ENCODE data around the gene THOC6. TPM values are rescaled to one million over a fixed set of nuclear protein-coding genes. Genes with fewer than 3 reads are reported as not detected.

Gene THOC6
- total RNA-seq, 1 donor from 2014 or later: 11.3 TPM

DNA sequence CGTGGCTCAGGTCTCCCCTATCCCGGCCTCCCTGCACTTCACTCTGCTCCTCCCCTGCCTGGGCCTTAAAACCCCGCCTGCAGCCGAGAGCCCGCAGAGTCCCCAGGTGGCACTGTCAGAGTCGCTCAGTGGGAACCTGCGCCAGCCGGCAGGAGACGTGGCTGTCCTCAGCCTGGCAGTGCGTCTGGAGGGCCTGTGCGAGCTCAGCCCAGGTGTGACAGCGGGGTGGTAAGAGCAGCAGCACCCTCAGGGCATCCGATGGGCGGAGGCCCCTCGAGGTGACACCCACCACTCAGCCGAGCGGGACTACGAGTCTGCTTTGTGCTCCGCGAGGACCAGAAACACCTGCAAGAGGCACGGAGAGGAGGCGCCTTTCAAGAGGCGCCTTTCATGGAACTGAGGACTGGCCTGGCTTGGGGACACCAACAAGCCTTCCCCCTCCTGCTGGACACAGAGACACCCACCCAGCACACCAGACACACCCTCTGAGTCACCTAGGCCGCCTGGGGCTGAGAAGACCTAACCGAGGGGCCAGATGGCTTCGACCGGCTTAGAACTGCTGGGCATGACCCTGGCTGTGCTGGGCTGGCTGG is 10.9 kb upstream of the THOC6 start, which contains the start of gene CLDN9:
Gene CLDN9, plus strand, starts transcription at position 96 of the 593 bp plus-strand sequence. Its CDS starts 440 bp downstream, at position 536.
- ATAC-seq (peak; percentile 8), DNase-seq (no peak)
- intact Hi-C loops (cut with micrococcal nuclease): no loop called here

DNA sequence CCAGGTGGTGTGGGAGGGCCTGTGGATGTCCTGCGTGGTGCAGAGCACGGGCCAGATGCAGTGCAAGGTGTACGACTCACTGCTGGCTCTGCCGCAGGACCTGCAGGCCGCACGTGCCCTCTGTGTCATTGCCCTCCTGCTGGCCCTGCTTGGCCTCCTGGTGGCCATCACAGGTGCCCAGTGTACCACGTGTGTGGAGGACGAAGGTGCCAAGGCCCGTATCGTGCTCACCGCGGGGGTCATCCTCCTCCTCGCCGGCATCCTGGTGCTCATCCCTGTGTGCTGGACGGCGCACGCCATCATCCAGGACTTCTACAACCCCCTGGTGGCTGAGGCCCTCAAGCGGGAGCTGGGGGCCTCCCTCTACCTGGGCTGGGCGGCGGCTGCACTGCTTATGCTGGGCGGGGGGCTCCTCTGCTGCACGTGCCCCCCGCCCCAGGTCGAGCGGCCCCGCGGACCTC is 10.3 kb upstream of the THOC6 start:
- intact Hi-C loops (cut with micrococcal nuclease): no loop called here
- ATAC-seq: no peak
- DNase-seq: no peak

DNA sequence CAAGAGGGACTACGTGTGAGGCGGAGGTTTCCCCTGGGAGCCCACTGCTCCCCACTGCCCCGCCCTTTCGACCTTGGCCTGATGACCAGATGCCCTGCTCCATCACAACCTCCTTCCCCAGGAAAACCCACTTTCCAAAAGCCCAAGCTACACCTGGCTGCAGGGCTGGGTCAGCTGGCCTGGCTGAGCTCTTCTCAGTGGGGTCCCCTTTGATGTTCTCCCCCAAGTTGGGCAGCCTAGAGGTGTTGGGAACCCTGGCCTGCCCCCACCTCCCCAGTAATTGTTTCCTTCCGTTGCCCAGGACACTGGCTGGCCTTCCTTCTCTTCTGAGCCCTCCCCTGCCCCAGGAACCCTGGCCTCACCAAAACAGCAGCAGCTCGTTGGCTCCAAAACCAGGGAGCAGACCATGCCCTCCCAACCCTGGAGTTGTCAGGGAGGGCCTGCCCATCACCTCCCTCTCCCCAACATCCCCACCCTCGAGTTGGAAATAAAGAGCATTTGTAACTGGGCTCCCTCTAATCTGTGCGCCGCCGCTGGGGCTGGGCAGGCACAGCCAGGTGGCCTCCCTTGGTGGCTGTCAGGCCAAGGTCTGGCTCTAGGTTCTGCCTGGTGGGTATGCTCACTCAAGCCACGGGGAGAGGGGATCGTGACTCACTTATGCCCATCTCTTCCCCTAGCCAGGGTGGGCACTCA is 9.7 kb upstream of the THOC6 start:
- intact Hi-C loops (cut with micrococcal nuclease): no loop called here
- DNase-seq: no peak
- ATAC-seq: no peak

DNA sequence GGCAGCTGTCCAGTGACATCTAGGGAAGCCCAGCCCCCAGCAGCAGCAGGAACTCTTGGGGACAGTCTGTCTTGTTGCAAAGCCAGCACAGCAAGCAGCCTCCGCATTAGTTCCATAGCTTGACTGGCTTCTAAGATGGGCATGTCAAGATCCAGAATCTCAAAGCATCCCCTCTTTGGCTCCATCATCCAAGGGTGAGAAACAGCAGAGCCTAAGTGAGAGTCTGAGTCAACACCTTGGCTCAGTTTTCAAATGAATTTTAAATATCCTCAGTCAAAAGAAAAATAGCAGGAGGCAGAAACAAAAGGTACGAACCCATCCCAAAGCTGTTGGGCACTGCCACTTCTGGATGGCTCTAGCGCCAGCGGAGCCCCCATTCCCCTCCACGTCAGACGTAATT is 8.9 kb upstream of the THOC6 start:
- ATAC-seq (no peak), DNase-seq (no peak)
- intact Hi-C loops (cut with micrococcal nuclease): no loop called here

DNA sequence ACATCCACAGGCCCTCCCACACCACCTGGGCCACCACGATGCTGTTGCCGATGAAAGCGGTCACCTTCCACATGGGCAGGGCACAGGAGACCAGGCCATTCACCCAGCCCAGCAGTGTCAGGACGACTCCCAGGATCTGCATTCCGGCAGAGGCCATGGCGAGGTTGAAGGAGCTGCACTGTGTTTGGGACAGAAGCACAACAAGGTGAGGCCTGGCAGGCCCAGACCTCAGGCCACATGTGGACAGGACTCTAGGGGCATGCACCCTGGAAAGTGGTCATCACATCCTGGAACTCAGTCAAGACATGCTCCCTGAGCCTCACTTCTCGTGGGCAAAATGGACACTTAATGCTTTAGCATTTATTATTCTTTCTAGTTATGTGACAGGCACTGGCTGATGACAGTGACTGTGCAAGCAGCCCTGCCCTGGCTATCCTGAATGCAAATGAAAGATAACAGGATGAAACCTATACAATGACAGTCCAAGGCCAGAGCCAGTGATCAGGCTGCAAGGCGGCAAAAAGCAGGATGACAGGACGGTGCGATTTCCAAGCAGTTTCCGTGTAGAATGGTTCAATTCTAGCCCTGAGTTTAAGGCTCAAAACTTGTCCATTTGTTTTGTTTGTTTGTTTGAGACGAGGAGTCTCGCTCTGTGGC is 7.8 kb upstream of the THOC6 start:
- ATAC-seq: no peak
- no peak for DNase-seq
- intact Hi-C loops (cut with micrococcal nuclease): no loop called here

DNA sequence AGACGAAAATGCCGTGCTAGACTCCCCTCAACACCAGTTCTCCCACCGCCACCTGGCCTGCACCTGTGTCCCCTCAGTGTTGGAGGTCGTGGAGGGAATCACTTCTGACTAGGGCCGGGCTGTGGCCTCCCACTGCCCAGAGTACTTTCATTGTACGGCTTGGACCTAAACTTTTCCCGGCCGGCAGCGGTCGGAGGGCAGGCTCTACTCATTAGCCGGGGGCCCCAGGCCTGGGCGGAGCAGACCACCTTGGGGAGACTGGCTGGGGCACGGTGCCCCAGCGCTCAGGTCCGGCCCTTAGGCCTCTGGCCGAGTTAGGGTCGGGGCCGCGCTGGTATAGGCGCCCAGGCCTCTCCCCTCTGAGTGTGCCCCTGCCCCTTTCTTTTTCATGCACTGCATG is 6.5 kb upstream of the THOC6 start:
- ATAC-seq (no peak), DNase-seq (no peak)
- intact Hi-C loops (cut with micrococcal nuclease): no loop called here

DNA sequence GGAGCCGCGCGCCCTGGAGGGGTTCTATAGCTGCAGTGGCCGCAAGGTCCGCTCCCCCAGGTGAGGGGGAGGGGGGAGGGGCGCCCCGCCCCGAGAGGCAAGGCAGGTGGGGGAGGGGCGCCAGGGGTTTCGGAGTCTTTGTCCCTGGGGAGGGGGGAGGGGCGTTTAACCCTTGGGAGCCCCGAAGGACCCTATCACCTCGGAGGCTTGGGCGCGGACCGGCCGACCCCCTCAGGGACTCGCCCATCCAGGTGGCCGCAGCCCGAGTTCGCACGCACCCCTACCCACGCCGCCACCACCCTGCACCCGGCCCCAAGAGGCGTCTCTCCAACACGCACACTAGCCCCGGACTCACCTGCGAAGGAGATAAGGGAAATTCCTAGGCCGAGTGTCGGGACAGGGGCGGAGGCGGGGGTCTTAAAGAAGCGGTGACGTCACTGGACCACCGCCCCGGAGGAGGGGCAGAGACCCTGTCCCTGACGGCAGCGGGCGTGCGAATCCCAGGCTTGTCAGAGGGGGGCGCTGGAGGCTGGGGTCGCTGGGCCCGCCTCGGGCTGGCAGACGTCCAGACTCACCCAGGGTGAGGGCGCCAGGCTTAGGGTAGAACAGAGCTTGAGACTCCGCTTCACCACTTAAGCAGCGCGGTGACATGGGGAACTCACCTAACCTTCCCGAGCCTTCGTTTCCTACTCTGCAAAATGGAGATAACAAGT is 5.9 kb upstream of the THOC6 start, which contains the start of gene CLDN6:
Gene CLDN6, minus strand, starts transcription at position 390 of the 713 bp plus-strand sequence. CDS start 2,162 bp downstream, outside the sequence.
- intact Hi-C loops (cut with micrococcal nuclease): no loop called here
- DNase-seq: no peak

DNA sequence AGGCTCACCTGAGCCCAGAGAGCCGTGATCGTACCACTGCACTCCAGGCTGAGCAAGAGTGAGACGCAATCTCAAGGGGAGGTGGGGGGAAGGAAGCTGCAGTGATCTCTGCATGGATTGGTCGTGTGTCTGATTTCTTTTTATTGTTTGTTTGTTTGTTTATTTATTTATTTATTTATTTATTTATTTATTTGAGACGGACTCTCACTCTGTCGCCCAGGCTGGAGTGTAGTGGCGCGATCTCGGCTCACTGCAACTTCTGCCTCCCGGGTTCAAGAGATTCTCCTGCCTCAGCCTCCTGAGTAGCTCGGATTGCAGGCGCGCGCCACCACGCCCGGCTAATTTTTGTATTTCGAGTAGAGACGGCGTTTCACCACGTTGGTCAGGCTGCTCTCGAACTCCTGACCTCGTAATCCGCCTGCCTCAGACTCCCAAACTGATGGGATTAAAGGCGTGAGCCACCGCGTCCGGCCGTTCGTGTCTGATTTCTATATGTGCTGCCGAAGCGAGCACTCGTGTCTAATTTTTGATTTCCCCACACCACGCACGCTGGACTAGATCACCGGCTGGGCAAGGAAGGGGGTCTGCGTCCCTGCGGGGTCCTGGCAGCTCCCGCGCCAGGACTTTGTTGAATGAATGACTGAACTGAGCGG is 4.1 kb upstream of the THOC6 start:
- intact Hi-C loops (cut with micrococcal nuclease): no loop called here
- no peak for ATAC-seq
- no peak for DNase-seq

More for the DNA sequence above, 5.9 kb upstream of the THOC6 start, which contains the start of gene CLDN6:
- no peak for ATAC-seq

DNA sequence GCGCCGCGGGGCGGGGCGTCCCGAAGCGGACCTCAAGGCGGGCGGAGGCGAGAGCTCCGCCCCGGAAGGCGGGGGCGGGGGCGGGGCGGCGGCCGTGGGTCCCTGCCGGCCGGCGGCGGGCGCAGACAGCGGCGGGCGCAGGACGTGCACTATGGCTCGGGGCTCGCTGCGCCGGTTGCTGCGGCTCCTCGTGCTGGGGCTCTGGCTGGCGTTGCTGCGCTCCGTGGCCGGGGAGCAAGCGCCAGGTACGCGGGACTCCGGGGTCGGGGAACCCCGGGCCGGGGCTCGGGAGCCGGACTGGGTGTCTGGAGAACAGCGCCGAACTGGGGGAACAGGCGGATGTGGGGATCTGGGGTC is 3.6 kb upstream of the THOC6 start, which contains the start of gene TNFRSF12A:
Gene TNFRSF12A, plus strand, starts transcription at position 122 of the 357 bp plus-strand sequence. Its CDS starts 30 bp downstream, at position 152.
- intact Hi-C loops (cut with micrococcal nuclease): no loop called here
- ATAC-seq: peak; percentile 44
- DNase-seq: peak; percentile 90

DNA sequence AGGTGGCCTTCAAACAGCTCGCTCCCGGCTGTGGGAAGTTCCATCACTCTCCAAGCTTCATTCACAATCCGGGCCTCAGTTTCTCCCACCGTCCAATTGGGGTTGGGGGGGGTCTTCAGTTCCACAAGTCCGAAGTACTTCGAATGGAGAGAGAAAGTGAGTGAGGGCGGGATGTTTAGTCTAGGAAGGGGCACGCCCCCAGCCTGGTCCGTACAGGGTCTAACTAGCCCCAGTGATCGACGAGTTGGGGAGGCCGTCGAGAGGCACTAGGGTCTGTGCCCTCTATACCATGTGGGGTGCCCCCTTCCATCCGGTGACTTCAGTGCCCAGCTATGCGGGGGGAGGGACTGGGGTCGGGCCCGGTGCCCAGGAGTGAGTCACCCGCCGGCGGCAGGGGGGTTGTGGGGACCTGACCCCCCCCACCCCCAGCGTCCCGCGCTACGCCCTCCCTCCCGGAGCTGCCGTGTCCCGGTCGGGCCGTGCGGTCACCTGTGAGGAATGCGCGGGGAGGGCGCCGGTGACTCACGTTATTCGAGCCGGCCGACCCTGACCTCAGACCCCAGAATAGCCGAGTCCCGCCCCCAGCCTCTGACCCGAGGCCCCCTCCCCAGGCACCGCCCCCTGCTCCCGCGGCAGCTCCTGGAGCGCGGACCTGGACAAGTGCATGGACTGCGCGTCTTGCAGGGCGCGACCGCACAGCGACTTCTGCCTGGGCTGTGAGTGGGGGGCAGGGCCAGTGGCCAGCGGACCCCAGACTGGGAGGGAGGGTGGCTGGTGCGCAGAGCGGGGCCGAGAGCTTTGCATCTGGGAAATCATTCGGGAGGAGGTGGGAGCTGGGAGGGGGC is 3.0 kb upstream of the THOC6 start:
- intact Hi-C loops (cut with micrococcal nuclease): no loop called here
- ATAC-seq (peak; percentile 48), DNase-seq (peak; percentile 82)

DNA sequence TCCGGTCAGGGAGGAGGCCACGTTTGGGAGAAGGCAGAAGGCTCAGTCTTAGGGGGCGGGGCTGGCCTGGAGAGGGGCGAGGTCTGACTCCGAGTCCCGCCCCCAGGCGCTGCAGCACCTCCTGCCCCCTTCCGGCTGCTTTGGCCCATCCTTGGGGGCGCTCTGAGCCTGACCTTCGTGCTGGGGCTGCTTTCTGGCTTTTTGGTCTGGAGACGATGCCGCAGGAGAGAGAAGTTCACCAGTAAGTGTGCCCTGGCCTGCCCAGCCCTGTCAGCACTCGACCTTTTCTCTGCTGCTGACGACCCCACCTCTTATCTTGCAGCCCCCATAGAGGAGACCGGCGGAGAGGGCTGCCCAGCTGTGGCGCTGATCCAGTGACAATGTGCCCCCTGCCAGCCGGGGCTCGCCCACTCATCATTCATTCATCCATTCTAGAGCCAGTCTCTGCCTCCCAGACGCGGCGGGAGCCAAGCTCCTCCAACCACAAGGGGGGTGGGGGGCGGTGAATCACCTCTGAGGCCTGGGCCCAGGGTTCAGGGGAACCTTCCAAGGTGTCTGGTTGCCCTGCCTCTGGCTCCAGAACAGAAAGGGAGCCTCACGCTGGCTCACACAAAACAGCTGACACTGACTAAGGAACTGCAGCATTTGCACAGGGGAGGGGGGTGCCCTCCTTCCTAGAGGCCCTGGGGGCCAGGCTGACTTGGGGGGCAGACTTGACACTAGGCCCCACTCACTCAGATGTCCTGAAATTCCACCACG is 2.2 kb upstream of the THOC6 start:
- DNase-seq (peak; percentile 89), ATAC-seq (peak; percentile 56)
- intact Hi-C loops (cut with micrococcal nuclease): no loop called here

DNA sequence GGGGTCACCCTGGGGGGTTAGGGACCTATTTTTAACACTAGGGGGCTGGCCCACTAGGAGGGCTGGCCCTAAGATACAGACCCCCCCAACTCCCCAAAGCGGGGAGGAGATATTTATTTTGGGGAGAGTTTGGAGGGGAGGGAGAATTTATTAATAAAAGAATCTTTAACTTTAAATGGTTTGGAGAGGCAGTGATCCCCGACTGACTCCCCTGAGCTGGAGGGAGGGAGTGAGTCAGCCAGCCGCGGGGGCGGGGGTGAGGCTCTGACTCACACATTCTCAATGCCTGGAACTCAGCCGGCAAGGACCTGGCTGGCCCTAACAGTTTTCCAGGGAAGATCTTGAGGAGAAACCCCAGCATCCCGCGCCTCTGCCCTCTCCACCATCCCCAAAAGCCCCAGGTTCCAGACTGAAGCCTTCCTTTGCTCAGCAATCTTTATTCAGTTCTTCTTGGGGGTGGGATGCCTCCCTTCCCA is 1.6 kb upstream of the THOC6 start:
- intact Hi-C loops (cut with micrococcal nuclease): no loop called here
- DNase-seq (peak; percentile 92), ATAC-seq (peak; percentile 49)

DNA sequence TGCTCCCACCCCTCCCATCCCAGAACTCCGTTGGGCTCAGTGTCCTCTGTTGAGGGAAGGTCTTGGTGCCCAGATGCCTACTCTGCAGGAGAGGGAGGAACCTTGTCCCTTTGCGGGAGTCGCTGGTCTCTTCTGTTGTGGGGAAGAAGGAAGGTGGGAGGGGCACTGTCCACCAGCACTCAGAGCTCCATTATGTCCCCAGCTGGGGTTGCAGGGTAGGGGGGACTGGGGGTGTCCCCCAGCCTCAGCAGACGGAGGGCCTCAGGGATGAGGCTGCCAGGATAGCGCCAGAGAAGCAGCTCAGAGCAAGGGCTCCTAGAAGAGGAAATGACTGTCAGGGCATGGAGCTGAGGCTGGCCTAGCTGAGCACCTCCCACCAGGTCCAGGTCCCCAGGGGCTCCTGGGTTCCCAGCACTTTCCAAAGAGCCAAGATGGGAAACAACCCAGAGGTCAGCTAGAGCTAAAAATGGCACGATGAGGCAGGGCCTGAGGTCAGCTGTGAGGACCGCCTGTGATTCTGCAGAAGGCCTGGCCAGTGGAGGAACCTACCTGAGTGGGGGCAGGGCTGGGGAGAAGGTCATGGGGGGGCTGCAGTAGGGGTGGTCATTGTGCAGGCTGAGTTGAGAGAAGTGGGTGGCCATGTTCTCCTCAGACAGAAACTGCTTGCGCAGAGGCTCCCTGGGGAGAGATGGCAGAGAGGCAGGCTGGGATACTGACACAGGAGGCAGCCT is 986 bp upstream of the THOC6 start:
- ATAC-seq: peak; percentile 1
- intact Hi-C loops (cut with micrococcal nuclease): no loop called here

DNA sequence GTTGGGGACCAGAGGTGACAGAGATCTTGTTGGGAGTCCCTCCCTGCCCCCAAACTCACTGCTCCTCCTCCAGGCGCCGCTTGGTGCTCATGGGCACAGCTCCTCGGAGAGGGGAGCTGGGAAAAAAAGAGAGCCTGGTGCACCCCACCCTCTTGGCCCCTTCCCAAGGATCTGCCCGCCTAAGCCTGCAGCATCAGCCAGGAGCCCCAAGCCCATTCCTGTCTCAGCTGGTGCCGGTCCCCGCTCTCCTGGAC is 493 bp upstream of the THOC6 start:
- intact Hi-C loops (cut with micrococcal nuclease): no loop called here
- DNase-seq: no peak
- peak; percentile 0 for ATAC-seq

More for the DNA sequence above, 986 bp upstream of the THOC6 start:
- DNase-seq: no peak

DNA sequence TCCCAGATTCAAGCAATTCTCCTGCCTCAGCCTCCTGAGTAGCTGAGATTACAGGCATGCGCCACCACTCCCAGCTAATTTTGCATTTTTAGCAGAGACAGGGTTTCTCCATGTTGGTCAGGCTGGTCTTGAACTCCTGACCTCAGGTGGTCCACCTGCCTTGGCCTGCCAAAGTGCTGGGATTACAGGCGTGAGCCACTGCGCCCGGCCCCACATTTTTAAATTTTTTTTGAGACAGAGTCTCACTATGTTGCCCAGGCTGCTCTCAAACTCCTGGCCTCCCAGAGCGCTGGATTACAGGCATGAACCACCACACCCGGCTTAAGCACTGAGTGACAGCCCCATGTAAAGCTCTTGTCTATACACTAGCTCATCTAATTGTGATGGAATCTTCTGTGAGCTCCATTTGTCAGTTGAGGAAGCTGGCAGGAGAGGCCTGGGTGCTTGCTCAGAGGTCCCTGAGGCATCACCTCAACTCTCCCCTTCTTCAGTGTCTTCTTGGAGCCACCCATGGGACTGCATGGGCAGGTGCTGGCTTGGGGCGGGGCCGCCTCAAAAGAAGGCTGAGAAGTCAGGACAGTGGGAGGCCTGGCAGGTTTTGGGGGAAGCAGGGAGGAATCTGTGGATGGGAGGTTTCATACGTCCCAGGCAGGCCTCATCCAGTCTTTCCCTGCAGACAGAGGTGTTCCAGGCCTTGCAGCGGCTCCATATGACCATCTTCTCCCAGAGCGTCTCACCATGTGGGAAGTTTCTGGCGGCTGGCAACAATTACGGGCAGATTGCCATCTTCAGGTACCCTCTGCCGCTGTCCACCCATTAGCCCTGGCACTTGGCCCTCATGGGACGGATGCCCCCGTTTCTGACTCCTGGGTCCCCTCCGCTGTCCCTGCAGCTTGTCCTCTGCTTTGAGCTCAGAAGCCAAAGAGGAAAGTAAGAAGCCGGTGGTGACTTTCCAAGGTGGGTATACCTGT is 1.5 kb downstream of the THOC6 start:
- DNase-seq (no peak), ATAC-seq (no peak)
- intact Hi-C loops (cut with micrococcal nuclease): no loop called here

DNA sequence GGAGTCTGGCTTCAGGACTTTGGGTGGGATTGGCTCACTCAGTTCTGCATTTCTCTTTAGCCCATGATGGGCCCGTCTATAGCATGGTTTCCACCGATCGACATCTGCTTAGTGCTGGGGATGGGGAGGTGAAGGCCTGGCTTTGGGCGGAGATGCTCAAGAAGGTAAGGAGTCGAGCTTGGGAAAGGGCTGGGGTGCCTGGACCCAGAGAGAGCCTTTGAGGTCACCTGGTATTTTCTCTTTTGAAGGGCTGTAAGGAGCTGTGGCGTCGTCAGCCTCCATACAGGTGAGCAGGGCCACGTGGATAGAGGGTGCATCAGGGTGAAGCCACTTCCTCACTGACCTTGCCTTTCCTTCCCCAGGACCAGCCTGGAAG is 2.2 kb downstream of the THOC6 start:
- intact Hi-C loops (cut with micrococcal nuclease): no loop called here
- ATAC-seq: no peak
- DNase-seq: peak; percentile 20
